Measurements from ENCODE around the gene IL22RA2. TPM values are rescaled to one million over a fixed set of nuclear protein-coding genes. Genes with fewer than 3 reads are reported as not detected.

The IL22RA2 gene
- total RNA-seq, 1 donor from 2014 or later, result not detected

DNA sequence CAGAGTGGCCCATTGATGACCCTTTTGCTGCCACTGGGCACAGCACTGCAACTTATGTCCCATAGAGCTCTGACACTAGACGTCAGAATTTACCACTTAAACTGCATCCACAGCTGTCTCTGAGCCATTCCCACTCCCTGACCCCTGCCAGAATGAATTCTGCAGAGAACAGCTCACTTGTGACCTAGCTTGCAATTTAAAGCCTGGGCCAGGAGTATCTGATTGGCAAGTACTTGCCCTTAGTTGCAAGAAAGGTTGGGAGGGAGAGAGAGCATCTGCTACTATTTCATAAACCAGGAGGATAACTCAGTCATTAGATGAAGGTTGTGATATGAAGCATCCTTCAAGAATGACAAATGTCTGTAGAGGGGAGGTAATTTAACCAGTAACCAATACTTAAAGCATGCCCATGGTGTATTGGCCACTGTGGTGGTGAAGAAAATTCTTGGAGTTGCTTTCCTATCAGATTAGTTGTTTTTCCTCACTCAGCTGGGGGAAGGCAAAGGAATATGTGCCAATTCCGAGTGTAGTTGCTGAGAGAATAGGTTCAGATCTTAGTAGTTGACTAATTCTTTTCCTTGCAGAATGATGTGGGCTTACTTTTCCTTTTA is 46.5 kb downstream of the IL22RA2 start:
- no peak for DNase-seq (ENCODE audit: low read depth)
- no peak overlapping the region for H3K4me3 ChIP-seq (ENCODE audit: low read depth, low read length)
- TF ChIP-seq, protein P1, sequence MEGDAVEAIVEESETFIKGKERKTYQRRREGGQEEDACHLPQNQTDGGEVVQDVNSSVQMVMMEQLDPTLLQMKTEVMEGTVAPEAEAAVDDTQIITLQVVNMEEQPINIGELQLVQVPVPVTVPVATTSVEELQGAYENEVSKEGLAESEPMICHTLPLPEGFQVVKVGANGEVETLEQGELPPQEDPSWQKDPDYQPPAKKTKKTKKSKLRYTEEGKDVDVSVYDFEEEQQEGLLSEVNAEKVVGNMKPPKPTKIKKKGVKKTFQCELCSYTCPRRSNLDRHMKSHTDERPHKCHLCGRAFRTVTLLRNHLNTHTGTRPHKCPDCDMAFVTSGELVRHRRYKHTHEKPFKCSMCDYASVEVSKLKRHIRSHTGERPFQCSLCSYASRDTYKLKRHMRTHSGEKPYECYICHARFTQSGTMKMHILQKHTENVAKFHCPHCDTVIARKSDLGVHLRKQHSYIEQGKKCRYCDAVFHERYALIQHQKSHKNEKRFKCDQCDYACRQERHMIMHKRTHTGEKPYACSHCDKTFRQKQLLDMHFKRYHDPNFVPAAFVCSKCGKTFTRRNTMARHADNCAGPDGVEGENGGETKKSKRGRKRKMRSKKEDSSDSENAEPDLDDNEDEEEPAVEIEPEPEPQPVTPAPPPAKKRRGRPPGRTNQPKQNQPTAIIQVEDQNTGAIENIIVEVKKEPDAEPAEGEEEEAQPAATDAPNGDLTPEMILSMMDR (conservative IDR thresholded peaks at IDR 0.05; ENCODE audit: low read depth, low read length), result no peak

DNA sequence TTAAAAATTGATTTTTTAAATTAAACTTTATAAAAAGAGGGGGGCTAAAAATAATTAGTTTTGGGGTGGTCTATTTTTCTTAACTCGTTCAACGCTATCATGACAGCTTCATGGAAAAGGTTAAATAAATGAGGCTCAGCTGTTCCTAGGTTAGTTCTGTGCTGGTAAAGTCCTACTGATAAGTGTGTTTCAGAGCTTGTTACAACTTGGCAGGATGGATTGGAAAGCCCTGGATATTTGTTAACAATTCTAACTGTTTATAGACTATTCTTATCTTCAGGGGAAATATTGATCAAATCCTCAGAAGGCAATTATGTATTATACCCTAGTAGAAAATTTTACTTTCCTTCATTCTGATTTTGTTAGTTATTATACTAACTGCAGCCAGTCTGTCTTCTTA is 50.4 kb downstream of the IL22RA2 start:
- no peak overlapping the region for H3K4me3 ChIP-seq (ENCODE audit: low read depth, low read length)
- no peak for DNase-seq (ENCODE audit: low read depth)
- TF ChIP-seq, protein P1 (conservative IDR thresholded peaks at IDR 0.05; ENCODE audit: low read depth, low read length), result no peak

DNA sequence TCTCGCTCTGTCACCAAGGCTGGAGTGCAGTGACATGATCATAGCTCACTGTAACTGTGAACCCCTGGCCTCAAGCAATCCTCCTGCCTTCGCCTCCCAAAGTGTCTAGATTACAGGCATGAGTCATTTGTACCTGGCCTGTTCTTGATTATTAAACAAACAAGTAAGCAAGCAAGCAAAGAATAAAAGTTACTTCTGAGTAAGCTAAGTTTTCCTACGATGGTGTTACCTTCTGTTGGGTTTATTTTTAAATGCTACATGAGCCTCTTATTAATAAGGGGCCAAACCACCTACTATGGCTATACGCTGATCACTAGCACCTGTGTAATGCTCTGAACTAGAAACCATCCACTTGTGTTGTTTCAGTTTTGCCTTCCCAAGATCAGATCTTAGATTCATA is 50.8 kb downstream of the IL22RA2 start:
- no peak overlapping the region for H3K4me3 ChIP-seq (ENCODE audit: low read depth, low read length)
- DNase-seq (ENCODE audit: low read depth), result no peak
- TF ChIP-seq, protein P1 (conservative IDR thresholded peaks at IDR 0.05; ENCODE audit: low read depth, low read length), result no peak

DNA sequence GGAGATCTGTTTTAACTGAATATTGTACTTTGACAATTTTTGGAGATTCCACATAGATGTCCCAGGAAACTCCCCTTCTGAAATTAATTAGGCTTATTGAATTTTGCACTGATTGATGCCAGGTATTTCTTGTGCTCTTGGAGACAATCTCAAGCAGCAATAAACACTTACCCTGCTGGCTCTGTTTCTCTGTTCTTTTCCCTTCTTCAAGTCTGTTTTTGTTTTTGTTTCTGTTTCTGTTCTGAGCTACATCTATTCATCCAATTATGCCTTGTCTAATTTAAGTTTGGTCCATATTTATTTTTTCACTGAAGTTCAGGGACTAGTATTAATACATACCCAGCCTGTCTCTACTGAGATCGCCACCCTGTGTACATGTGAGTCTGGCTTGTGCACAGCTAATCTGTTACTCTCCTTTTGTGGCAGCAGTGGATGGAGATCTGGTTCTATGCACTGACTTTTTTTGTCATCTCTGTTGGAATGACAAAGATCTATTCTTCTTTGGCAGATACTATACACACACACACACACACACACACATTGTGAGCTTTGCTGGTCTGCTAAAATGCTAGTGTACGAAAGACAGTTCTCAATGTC is 51.9 kb downstream of the IL22RA2 start:
- no peak overlapping the region for H3K4me3 ChIP-seq (ENCODE audit: low read depth, low read length)
- DNase-seq (ENCODE audit: low read depth), result no peak
- TF ChIP-seq, protein P1 (conservative IDR thresholded peaks at IDR 0.05; ENCODE audit: low read depth, low read length), result peak; percentile 7

DNA sequence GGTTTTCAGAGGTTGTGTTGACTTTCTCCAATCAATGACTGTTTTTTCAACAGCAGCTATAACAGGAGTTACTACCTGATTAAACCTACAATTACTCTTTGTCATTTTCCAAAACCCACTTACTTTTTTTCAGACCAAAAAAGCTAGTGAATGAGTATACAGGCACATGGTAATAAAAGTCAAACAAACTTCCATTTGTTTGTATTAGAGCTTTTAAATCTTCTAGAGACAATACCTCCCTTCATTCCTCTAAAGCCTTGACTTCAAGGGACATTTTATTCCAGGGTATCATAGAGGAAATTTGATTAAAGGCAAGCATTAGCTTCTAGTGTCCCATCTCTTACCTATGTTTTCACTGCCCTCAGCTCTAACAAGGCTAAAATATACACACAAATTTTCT is 52.7 kb downstream of the IL22RA2 start:
- DNase-seq (ENCODE audit: low read depth), result no peak
- TF ChIP-seq, protein P1 (conservative IDR thresholded peaks at IDR 0.05; ENCODE audit: low read depth, low read length), result no peak
- no peak overlapping the region for H3K4me3 ChIP-seq (ENCODE audit: low read depth, low read length)

DNA sequence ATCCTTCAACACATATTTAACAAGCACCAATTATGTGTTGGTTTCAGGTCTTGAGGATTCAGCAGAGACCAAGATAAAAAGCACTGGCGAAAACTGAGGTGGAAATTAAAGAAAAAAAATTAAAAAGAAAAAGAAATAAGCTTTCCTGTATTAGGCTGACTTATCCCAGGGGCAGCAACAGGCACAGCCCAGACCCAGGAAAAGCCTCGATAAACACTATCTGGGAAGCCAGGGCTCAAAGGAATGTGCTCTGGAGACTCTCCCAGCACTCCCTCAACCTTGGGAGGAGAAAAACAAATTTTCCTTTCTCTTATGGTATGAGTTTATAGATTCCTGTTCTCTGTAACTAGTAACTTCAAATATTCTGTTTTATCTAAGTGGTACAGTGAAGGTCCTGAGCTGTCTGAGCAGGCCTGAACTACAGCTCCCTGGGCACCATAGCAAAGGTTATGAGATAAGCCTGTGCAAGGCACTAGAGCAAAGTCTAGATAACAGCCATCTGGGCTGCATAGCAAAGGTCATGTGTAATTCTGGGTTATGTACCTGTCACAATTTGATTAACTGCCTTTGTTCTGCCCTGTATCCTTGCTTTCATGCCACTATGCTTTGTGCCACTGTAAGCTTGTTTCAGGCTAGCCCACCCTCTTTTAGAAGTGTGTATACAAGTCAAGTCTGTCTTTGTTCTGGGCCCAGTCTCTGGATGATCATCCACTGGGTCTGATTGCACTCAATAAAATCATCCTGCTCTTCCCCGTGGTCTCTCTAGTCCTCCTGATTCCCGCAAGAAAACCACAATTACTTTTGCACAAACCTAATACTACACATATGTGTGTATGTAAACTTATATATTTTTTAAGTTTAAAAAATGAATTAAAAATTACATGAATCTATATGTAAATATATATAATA is 54.0 kb downstream of the IL22RA2 start:
- TF ChIP-seq, protein P1 (conservative IDR thresholded peaks at IDR 0.05; ENCODE audit: low read depth, low read length), result no peak
- no peak for DNase-seq (ENCODE audit: low read depth)
- no peak overlapping the region for H3K4me3 ChIP-seq (ENCODE audit: low read depth, low read length)
